ENCODE data around the gene TEDC1.

The TEDC1 gene

GRCh38 chr14:105465209-105466031 is 25.6 kb upstream of the TEDC1 start:
- TF ChIP-seq REST (IDR thresholded peaks at IDR 0.05; ENCODE audit: insufficient read depth in 1 of 2, low read depth in 2 of 2, low read length in 2 of 2) (no peak), FOXP2 (optimal IDR thresholded peaks at IDR 0.05; ENCODE audit: borderline replicate concordance, extremely low read depth, extremely low read length, insufficient read depth) (no peak), SIN3A (IDR thresholded peaks at IDR 0.05; ENCODE audit: borderline replicate concordance, insufficient read depth, low read length) (no peak), POLR2AphosphoS5 (IDR thresholded peaks at IDR 0.05; ENCODE audit: low read depth, low read length) (no peak), TAF1 (IDR thresholded peaks at IDR 0.05; ENCODE audit: borderline replicate concordance, insufficient read depth, low read length) (no peak)

GRCh38 chr14:105466531-105467248 is 24.4 kb upstream of the TEDC1 start:
- TF ChIP-seq FOXP2 (optimal IDR thresholded peaks at IDR 0.05; ENCODE audit: borderline replicate concordance, extremely low read depth, extremely low read length, insufficient read depth), result no peak

GRCh38 chr14:105467249-105467941 is 23.7 kb upstream of the TEDC1 start:
- TF ChIP-seq FOXP2 (optimal IDR thresholded peaks at IDR 0.05; ENCODE audit: borderline replicate concordance, extremely low read depth, extremely low read length, insufficient read depth) (no peak), POLR2AphosphoS5 (IDR thresholded peaks at IDR 0.05; ENCODE audit: low read depth, low read length) (no peak), TAF1 (IDR thresholded peaks at IDR 0.05; ENCODE audit: borderline replicate concordance, insufficient read depth, low read length) (no peak), SIN3A (IDR thresholded peaks at IDR 0.05; ENCODE audit: borderline replicate concordance, insufficient read depth, low read length) (no peak), REST (IDR thresholded peaks at IDR 0.05; ENCODE audit: insufficient read depth in 1 of 2, low read depth in 2 of 2, low read length in 2 of 2) (no peak)

GRCh38 chr14:105467942-105468471 is 23.0 kb upstream of the TEDC1 start:
- TF ChIP-seq FOXP2 (optimal IDR thresholded peaks at IDR 0.05; ENCODE audit: borderline replicate concordance, extremely low read depth, extremely low read length, insufficient read depth), result no peak

DNA sequence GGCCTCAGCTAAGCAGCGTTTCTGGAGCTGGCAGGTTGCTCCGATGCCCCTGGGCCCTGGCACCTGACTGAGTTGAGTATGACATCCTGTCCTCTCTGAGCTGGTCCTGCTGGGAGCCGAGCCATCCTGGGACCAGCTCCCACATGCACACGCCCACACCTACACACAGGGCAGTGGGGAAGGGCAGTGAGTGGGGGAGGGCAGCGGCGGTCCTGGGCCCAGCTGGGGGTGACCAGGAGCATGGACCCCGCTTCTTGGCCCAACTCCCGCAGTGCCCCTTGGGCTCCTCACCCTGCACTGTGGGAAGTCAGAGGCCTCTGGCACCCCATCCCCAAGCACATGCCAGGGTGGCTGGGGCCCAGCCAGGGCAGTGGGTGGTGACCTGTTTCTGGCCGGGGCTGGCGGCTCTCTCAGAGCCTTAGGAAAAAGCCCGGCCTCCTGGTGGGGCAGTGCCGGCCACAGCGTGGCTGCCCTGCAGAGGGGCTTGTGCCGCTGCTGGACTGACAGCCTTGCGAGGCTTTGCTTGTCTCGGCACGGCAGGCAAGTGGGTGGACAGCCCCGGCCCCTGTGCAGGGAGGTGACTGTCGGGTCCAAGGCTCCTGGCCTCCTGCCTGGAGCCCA is 22.3 kb upstream of the TEDC1 start:
- TF ChIP-seq REST (IDR thresholded peaks at IDR 0.05; ENCODE audit: insufficient read depth in 1 of 2, low read depth in 2 of 2, low read length in 2 of 2) (no peak), POLR2AphosphoS5 (IDR thresholded peaks at IDR 0.05; ENCODE audit: low read depth, low read length) (no peak), FOXP2 (optimal IDR thresholded peaks at IDR 0.05; ENCODE audit: borderline replicate concordance, extremely low read depth, extremely low read length, insufficient read depth) (no peak), TAF1 (IDR thresholded peaks at IDR 0.05; ENCODE audit: borderline replicate concordance, insufficient read depth, low read length) (no peak), SIN3A (IDR thresholded peaks at IDR 0.05; ENCODE audit: borderline replicate concordance, insufficient read depth, low read length) (no peak)
